B cell (primary cell): ENCODE results near the gene TUBA1A. TPM values are rescaled to one million over a fixed set of nuclear protein-coding genes. Genes with fewer than 3 reads are reported as not detected.

ENCODE experiments used
- ATAC-seq: fragments of 200-7000 bp; cut with Tn5 transposase; one replicate; pipeline ENCODE4 v1.10.0; 2021; ENCODE audit warnings: low read depth, mild to moderate bottlenecking, moderate number of reproducible peaks, moderate library complexity
- CTCF ChIA-PET: fragments of 350-600 bp; sonication (Branson Sonifier 250); formaldehyde crosslinking; loops from one replicate; lab custom pipeline; 2021; ENCODE audit warnings: antibody characterized with exemption, inconsistent platforms; lab: Charles Lee
- POLR2A ChIA-PET: fragments of 350-600 bp; sonication (Branson Sonifier 250); formaldehyde crosslinking; loops from one replicate; lab custom pipeline; 2021; ENCODE audit warnings: antibody characterized with exemption; lab: Charles Lee
- DNase-seq: peaks from one replicate; pipeline ENCODE4 v3.0.0; 2013
- H2AFZ ChIP-seq: 2 replicates; pipeline ENCODE4 v1.6.1; 2012; ENCODE audit warnings: mild to moderate bottlenecking, low read depth, low read length; ENCODE audit not compliant: insufficient read depth, poor library complexity, severe bottlenecking
- H3K27ac ChIP-seq, 2 donors: 1 replicate in 1 of 2; 2 replicates in 1 of 2; pipeline ENCODE4 v1.5.1; 2012 to 2013; ENCODE audit warnings: low read length in 2 of 2, mild to moderate bottlenecking in 2 of 2, moderate library complexity in 1 of 2
- H3K27me3 ChIP-seq, 4 experiments: fragments of 200-600 bp in 1 of 4; sonication (generic) in 1 of 4; replicated peaks in 1 of 4; 1 replicate in 2 of 4; 2 replicates in 2 of 4; pipeline versions ENCODE4 v1.6.1 to v1.7.0; 2013 to 2016; ENCODE audit warnings: low read length in 3 of 4, mild to moderate bottlenecking in 2 of 4, mixed read lengths in 1 of 4, moderate library complexity in 1 of 4; ENCODE audit not compliant: insufficient read depth in 4 of 4, control insufficient read depth in 3 of 4; ENCODE audit errors: control extremely low read depth in 1 of 4
- H3K36me3 ChIP-seq, 2 experiments: replicated peaks in 1 of 2; 1 replicate in 1 of 2; 2 replicates in 1 of 2; pipeline versions ENCODE4 v1.6.1 to v1.7.1; 2013; ENCODE audit warnings: low read length in 1 of 2; ENCODE audit not compliant: insufficient read depth in 2 of 2, control insufficient read depth in 1 of 2; ENCODE audit errors: control extremely low read depth in 1 of 2, extremely low read depth in 1 of 2
- H3K4me1 ChIP-seq, 2 donors: fragments of 200-600 bp in 1 of 2; sonication (generic) in 1 of 2; 1 replicate in 1 of 2; 2 replicates in 1 of 2; pipeline versions ENCODE4 v1.5.1 to v1.6.1; 2013 to 2017; ENCODE audit warnings: low read length in 2 of 2; ENCODE audit not compliant: control insufficient read depth in 2 of 2, insufficient read depth in 2 of 2
- H3K4me2 ChIP-seq: replicated peaks from 2 replicates; pipeline ENCODE3; 2012; ENCODE audit warnings: mild to moderate bottlenecking, low read depth, low read length; ENCODE audit not compliant: poor library complexity, severe bottlenecking
- H3K4me3 ChIP-seq, 5 experiments: fragments of 200-600 bp in 1 of 5; sonication (generic) in 1 of 5; 1 replicate in 3 of 5; 2 replicates in 2 of 5; pipeline versions ENCODE4 v1.5.1 to v1.7.0; 2011 to 2016; ENCODE audit warnings: low read length in 4 of 5, mild to moderate bottlenecking in 4 of 5, low read depth in 2 of 5, control low read depth in 1 of 5, moderate library complexity in 1 of 5; ENCODE audit not compliant: insufficient read depth in 1 of 5; ENCODE audit errors: control extremely low read depth in 1 of 5, extremely low read depth in 1 of 5
- H3K79me2 ChIP-seq: fragments of 200-600 bp; sonication (generic); one replicate; pipeline ENCODE4 v1.6.0; 2016; ENCODE audit warnings: low read length; ENCODE audit not compliant: control insufficient read depth, insufficient read depth
- H3K9ac ChIP-seq: fragments of 200-600 bp; sonication (generic); 2 replicates; pipeline ENCODE4 v1.6.1; 2017; ENCODE audit warnings: mild to moderate bottlenecking, low read length, moderate library complexity
- H3K9me3 ChIP-seq, 3 donors: one replicate each; pipeline versions ENCODE4 v1.6.1 to v1.7.1; 2013; ENCODE audit warnings: low read length in 2 of 3; ENCODE audit not compliant: control insufficient read depth in 2 of 3, insufficient read depth in 1 of 3; ENCODE audit errors: control extremely low read depth in 1 of 3
- H4K20me1 ChIP-seq: 2 replicates; pipeline ENCODE4 v1.6.0; 2012; ENCODE audit warnings: mild to moderate bottlenecking, low read length; ENCODE audit not compliant: insufficient read depth, control insufficient read depth, poor library complexity, severe bottlenecking
- H3K27ac Mint-ChIP-seq: one replicate; pipeline ENCODE4 v1.8.0; 2021; ENCODE audit warnings: mixed read lengths
- H3K27me3 Mint-ChIP-seq: one replicate; pipeline ENCODE4 v1.8.0; 2021; ENCODE audit warnings: mixed read lengths
- H3K4me1 Mint-ChIP-seq: one replicate; pipeline ENCODE4 v1.8.0; 2021; ENCODE audit warnings: mixed read lengths
- H3K4me3 Mint-ChIP-seq: one replicate; pipeline ENCODE4 v1.8.0; 2021; ENCODE audit warnings: mixed read lengths
- H3K9me3 Mint-ChIP-seq: one replicate; pipeline ENCODE4 v1.8.0; 2022; ENCODE audit warnings: mixed read lengths; ENCODE audit not compliant: insufficient read depth
- EZH2 ChIP-seq: IDR thresholded peaks from 2 replicates; pipeline ENCODE4 v1.6.1; 2012; ENCODE audit warnings: borderline replicate concordance, low read depth, mild to moderate bottlenecking, moderate library complexity, low read length; ENCODE audit not compliant: insufficient read depth, poor library complexity, severe bottlenecking
- WGBS: methylation state at CpG from one replicate; pipeline ENCODE4 v1.1.5; 2013; ENCODE audit warnings: missing lambda C conversion rate; ENCODE audit not compliant: insufficient coverage; 5-methylcytosine and 5-hydroxymethylcytosine counted together
- intact Hi-C: fragments of 100-400 bp; cut with micrococcal nuclease; formaldehyde crosslinking; loops from one replicate; pipeline ENCODE4 v1.10.0; 2022
- polyA plus RNA-seq: library from polyadenylated mRNA; depleted of rRNA; stranded (reverse); fragments of >200 nt; gene quantifications from 2 replicates; pipeline ENCODE4 v1.2.3, GENCODE V29; 2012
- total RNA-seq, 2 donors: library from RNA; stranded (reverse); fragments of 120-200 nt in 1 of 2; gene quantifications; 1 replicate in 1 of 2; 2 replicates in 1 of 2; pipeline versions ENCODE4 v1.2.3 to v1.2.4, GENCODE V29; 2013 to 2022
- TF ChIP-seq, protein P1 (sequence below): fragments of 200-600 bp; IDR thresholded peaks from one replicate; pipeline ENCODE4 v1.8.0; 2022; ENCODE audit warnings: antibody characterized with exemption, mild to moderate bottlenecking

The TUBA1A gene
- total and polyA plus RNA-seq, 2 donors (not counting 1 experiment from before 2014, with no cell fraction given) = 137 to 880 TPM

DNA sequence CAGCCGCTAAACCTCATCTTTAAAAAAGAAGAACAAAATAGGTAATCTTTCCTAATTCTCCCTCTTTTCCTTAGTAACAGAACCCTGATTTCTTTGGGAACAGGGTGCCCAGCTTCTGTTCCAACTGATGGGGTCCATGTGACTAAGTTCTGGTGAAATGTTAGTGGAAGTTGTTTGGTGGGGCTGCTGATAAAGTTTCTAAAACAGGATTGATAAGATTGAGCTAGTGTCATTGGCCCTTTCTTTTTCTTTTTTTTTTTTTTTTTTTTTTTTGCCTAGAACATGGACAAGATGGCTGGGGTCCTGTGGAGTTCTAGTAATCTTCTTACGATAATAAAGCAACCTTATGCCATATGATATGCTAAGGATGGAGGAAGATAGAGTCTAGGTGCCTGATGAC is 41.5 kb downstream of the TUBA1A start:
- WGBS = no CpG with 5 or more reads among the region's 2 CpGs
- H4K20me1 ChIP-seq = no peaks in the 10 kb centered on the region
- Mint-ChIP-seq H3K27me3 (no peaks in the 10 kb centered on the region), H3K9me3 (no peaks in the 10 kb centered on the region), H3K27ac (no peak overlapping the region), H3K4me3 (no peak overlapping the region), H3K4me1 (peaks cover 4% of the 10 kb centered on the region)
- H3K4me1 ChIP-seq = peaks cover 0 to 3% of the 10 kb centered on the region in 2 donors
- no peak overlapping the region for H3K27ac ChIP-seq
- ChIA-PET POLR2A (no interaction called here), CTCF (interaction anchor here (1.1 kb wide), 1 partner anchor 59 kb away, joined by 4 read pairs; no protein-coding TSS in a partner anchor)
- no peaks in the 10 kb centered on the region for H3K27me3 ChIP-seq
- DNase-seq (no peak), ATAC-seq (no peak)
- TF ChIP-seq, protein P1, sequence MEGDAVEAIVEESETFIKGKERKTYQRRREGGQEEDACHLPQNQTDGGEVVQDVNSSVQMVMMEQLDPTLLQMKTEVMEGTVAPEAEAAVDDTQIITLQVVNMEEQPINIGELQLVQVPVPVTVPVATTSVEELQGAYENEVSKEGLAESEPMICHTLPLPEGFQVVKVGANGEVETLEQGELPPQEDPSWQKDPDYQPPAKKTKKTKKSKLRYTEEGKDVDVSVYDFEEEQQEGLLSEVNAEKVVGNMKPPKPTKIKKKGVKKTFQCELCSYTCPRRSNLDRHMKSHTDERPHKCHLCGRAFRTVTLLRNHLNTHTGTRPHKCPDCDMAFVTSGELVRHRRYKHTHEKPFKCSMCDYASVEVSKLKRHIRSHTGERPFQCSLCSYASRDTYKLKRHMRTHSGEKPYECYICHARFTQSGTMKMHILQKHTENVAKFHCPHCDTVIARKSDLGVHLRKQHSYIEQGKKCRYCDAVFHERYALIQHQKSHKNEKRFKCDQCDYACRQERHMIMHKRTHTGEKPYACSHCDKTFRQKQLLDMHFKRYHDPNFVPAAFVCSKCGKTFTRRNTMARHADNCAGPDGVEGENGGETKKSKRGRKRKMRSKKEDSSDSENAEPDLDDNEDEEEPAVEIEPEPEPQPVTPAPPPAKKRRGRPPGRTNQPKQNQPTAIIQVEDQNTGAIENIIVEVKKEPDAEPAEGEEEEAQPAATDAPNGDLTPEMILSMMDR = no peak
- no peak for TF ChIP-seq EZH2
- H2AFZ ChIP-seq = no peak overlapping the region
- H3K79me2 ChIP-seq = peaks cover 5% of the 10 kb centered on the region
- no peak overlapping the region for H3K4me3 ChIP-seq
- H3K9me3 ChIP-seq = no peaks in the 10 kb centered on the region
- H3K9ac ChIP-seq = no peak overlapping the region
- H3K4me2 ChIP-seq = no peak overlapping the region
- no peaks in the 10 kb centered on the region for H3K36me3 ChIP-seq
- intact Hi-C loops = no loop called here

DNA sequence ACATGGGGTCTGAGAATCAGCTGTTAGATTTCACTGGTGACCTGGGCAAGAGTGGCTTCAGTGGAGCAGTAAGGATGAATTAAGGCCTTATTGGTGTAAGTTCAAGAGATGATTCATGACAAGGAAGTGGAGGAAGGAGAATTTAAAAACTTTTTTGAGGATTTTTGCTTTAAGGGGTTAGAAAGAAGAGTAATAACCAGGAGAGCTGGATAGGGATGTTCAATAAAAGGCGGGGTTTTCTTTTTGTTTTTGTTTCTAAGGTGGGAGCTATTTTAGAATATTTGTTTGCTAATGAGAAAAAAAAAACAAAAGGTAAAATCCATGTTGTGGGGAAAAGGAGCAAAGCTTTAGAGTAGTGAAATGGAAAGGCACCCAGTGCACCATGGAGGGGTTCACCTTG is 42.5 kb downstream of the TUBA1A start:
- Histone ChIP-seq H3K4me2 (no peak overlapping the region), H2AFZ (no peak overlapping the region), H3K9ac (no peak overlapping the region), H3K27ac (no peak overlapping the region), H3K27me3 (no peaks in the 10 kb centered on the region), H3K79me2 (peaks cover 5% of the 10 kb centered on the region), H3K4me1 (peaks cover 0 to 3% of the 10 kb centered on the region in 2 donors), H4K20me1 (no peaks in the 10 kb centered on the region), H3K4me3 (no peak overlapping the region), H3K36me3 (no peaks in the 10 kb centered on the region), H3K9me3 (no peaks in the 10 kb centered on the region)
- POLR2A ChIA-PET = interaction anchor here (1.1 kb wide), 1 partner anchor 20 kb away, joined by 3 read pairs; no protein-coding TSS in a partner anchor
- H3K9me3 Mint-ChIP-seq = no peaks in the 10 kb centered on the region
- H3K27ac Mint-ChIP-seq = no peak overlapping the region
- TF ChIP-seq, protein P1 = no peak
- no peak for TF ChIP-seq EZH2
- CTCF ChIA-PET = interaction anchor here (1.0 to 1.1 kb wide), 2 partner anchors 14 to 58 kb away, joined by 3 to 4 read pairs; no protein-coding TSS in a partner anchor
- ATAC-seq = no peak
- WGBS = 100% methylated on average over 1 of the region's 1 CpG
- no peak overlapping the region for H3K4me3 Mint-ChIP-seq
- no peak for DNase-seq
- intact Hi-C loops = no loop called here
- H3K27me3 Mint-ChIP-seq = no peaks in the 10 kb centered on the region
- H3K4me1 Mint-ChIP-seq = peaks cover 4% of the 10 kb centered on the region
